GM21526 (cell line): Measurements from ENCODE around the gene NAV1.
A peak's percentile ranks its signal among the peaks of the same experiment; 100 is the strongest.
"Not testable (repeated sequence)": the region's sequence is repeated elsewhere in the genome, so short reads cannot be mapped to it uniquely, and the experiment has no call there.

Experiments used
- ATAC-seq: cut with Tn5 transposase; IDR thresholded peaks from one replicate; pipeline ENCODE4 v1.9.1; 2021; ENCODE audit warnings: moderate library complexity; ENCODE audit not compliant: unreplicated experiment, low FRiP score

The NAV1 gene

GRCh38 chr1:201562257-201562656, 23.3 kb downstream of the NAV1 start:
- no peak for ATAC-seq

- ATAC-seq = no peak
Observed at GRCh38 chr1:201562659-201563405, 23.9 kb downstream of the NAV1 start.

- no peak for ATAC-seq
Observed at GRCh38 chr1:201563406-201563780, 24.5 kb downstream of the NAV1 start.

GRCh38 chr1:201563941-201564340, 25.0 kb downstream of the NAV1 start:
- ATAC-seq = no peak

- no peak for ATAC-seq
Observed at GRCh38 chr1:201565024-201565730, 26.2 kb downstream of the NAV1 start.

- no peak for ATAC-seq
Observed at GRCh38 chr1:201565771-201566528, 27.0 kb downstream of the NAV1 start.

- ATAC-seq = no peak
Observed at GRCh38 chr1:201566529-201566823, 27.5 kb downstream of the NAV1 start.

GRCh38 chr1:201566933-201567801, 28.2 kb downstream of the NAV1 start:
- ATAC-seq = no peak

- no peak for ATAC-seq
Observed at GRCh38 chr1:201568265-201568664, 29.3 kb downstream of the NAV1 start.

- ATAC-seq = no peak
Observed at GRCh38 chr1:201568859-201569294, 29.9 kb downstream of the NAV1 start.

GRCh38 chr1:201570181-201570885, 31.4 kb downstream of the NAV1 start:
- ATAC-seq = no peak

GRCh38 chr1:201570886-201571624, 32.1 kb downstream of the NAV1 start:
- peak; percentile 54 for ATAC-seq

GRCh38 chr1:201573030-201573429, 34.1 kb downstream of the NAV1 start:
- ATAC-seq = no peak

GRCh38 chr1:201573923-201574322, 35.0 kb downstream of the NAV1 start:
- no peak for ATAC-seq

GRCh38 chr1:201575912-201576311, 37.0 kb downstream of the NAV1 start:
- no peak for ATAC-seq

GRCh38 chr1:201576914-201577313, 38.0 kb downstream of the NAV1 start:
- no peak for ATAC-seq

GRCh38 chr1:201578008-201578888, 39.3 kb downstream of the NAV1 start:
- no peak for ATAC-seq

GRCh38 chr1:201581371-201581770, 42.4 kb downstream of the NAV1 start:
- ATAC-seq = not testable (repeated sequence)
